HCT116 (cell line): ENCODE measurements around the gene SHISA4.

ENCODE experiments used
- CEBPB ChIP-seq: IDR thresholded peaks from 2 replicates; pipeline ENCODE4 v1.6.1; 2012; ENCODE audit warnings: low read depth
- TF ChIP-seq, protein P1 (sequence below): IDR thresholded peaks from 2 replicates; pipeline ENCODE4 v1.6.1; 2012

- TF ChIP-seq CEBPB = no peak
- TF ChIP-seq, protein P1, sequence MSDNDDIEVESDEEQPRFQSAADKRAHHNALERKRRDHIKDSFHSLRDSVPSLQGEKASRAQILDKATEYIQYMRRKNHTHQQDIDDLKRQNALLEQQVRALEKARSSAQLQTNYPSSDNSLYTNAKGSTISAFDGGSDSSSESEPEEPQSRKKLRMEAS = no peak
Observed at GRCh38 chr1:201916649-201917249, 28.1 kb downstream of the SHISA4 start.
